Uterus (tissue), 4 donors: Measurements from ENCODE around the gene CREB1. TPM values are rescaled to one million over a fixed set of nuclear protein-coding genes. Genes with fewer than 3 reads are reported as not detected.
"Not testable (repeated sequence)": the region's sequence is repeated elsewhere in the genome, so short reads cannot be mapped to it uniquely, and the experiment has no call there.

Experiments
- DNase-seq, 2 donors: peaks; one replicate each; pipeline ENCODE4 v3.0.0-alpha.2; 2019 to 2020
- H3K27ac ChIP-seq, 2 donors: fragments of 200-600 bp; sonication (generic); 1 replicate in 1 of 2; 2 replicates in 1 of 2; pipeline ENCODE4 v1.5.1; 2016 to 2018
- H3K27me3 ChIP-seq, 2 donors: fragments of 200-600 bp; sonication (generic); one replicate each; pipeline ENCODE4 v1.5.1; 2018 to 2019; ENCODE audit warnings: control low read depth in 1 of 2
- H3K36me3 ChIP-seq, 2 donors: fragments of 200-600 bp; sonication (generic); one replicate each; pipeline ENCODE4 v1.5.1; 2019; ENCODE audit warnings: control low read depth in 1 of 2
- H3K4me1 ChIP-seq, 2 donors: fragments of 200-600 bp; sonication (generic); one replicate each; pipeline ENCODE4 v1.5.1; 2018 to 2019; ENCODE audit warnings: control low read depth in 1 of 2
- H3K4me3 ChIP-seq, 2 donors: fragments of 200-600 bp; sonication (generic); 1 replicate in 1 of 2; 2 replicates in 1 of 2; pipeline ENCODE4 v1.5.1; 2018 to 2019; ENCODE audit warnings: mild to moderate bottlenecking in 1 of 2
- H3K9me3 ChIP-seq, 2 donors: fragments of 200-600 bp; sonication (generic); one replicate each; pipeline ENCODE4 v1.5.1; 2019; ENCODE audit warnings: control low read depth in 1 of 2
- POLR2A ChIP-seq, 2 donors: fragments of 450-650 bp; IDR thresholded peaks; one replicate each; pipeline ENCODE4 v1.6.1; 2016; ENCODE audit warnings: antibody characterized with exemption in 2 of 2, mild to moderate bottlenecking in 1 of 2, moderate library complexity in 1 of 2
- intact Hi-C: fragments of 100-400 bp; cut with DNase I; formaldehyde crosslinking; loops from one replicate; pipeline ENCODE4 v1.15.1; 2023; ENCODE audit warnings: low total_unique reads
- total RNA-seq, 4 donors: library from RNA; depleted of rRNA in 3 of 4; stranded (reverse); fragments of >200 nt in 3 of 4; gene quantifications; one replicate each; pipeline versions ENCODE4 v1.1.0 to v1.2.4, GENCODE V29; 2014 to 2023
- TF ChIP-seq, protein P1 (sequence below), 4 experiments: fragments of 200-600 bp in 2 of 4; fragments of 450-650 bp in 2 of 4; sonication (generic) in 2 of 4; IDR thresholded peaks; one replicate each; pipeline ENCODE4 v1.5.1; 2016 to 2019; ENCODE audit warnings: antibody characterized with exemption in 4 of 4, mild to moderate bottlenecking in 2 of 4, moderate library complexity in 1 of 4
- donor health status: DM: yes; HTN: yes; CAD: no.

CREB1 gene
- total RNA-seq, 4 donors from 2014 or later = 36.5 to 96.5 (median 71.7) TPM

DNA sequence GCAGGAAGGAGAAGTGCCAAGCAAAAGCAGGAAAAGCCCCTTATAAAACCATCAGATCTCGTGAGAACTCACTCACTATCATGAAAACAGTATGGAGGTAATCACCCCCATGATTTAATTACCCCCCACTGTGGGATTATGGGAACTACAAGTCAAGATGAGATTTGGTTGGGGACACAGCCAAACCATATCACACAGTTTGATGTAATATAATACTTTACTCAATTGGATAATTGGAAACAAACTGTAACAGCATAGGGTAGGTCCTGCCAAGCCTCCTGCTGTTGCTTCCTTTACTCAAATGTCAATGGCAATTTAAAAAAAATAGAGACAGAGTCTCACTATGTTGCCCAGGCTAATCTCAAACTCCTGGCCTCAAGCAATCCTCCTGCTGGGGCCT, 110.9 kb downstream of the CREB1 start:
- intact Hi-C loops = no loop called here
- no peaks in the 10 kb centered on the region for H3K27me3 ChIP-seq
- H3K9me3 ChIP-seq = no peaks in the 10 kb centered on the region
- no peak overlapping the region for H3K4me3 ChIP-seq
- H3K36me3 ChIP-seq = no peaks in the 10 kb centered on the region
- no peak for DNase-seq
- TF ChIP-seq, protein P1, sequence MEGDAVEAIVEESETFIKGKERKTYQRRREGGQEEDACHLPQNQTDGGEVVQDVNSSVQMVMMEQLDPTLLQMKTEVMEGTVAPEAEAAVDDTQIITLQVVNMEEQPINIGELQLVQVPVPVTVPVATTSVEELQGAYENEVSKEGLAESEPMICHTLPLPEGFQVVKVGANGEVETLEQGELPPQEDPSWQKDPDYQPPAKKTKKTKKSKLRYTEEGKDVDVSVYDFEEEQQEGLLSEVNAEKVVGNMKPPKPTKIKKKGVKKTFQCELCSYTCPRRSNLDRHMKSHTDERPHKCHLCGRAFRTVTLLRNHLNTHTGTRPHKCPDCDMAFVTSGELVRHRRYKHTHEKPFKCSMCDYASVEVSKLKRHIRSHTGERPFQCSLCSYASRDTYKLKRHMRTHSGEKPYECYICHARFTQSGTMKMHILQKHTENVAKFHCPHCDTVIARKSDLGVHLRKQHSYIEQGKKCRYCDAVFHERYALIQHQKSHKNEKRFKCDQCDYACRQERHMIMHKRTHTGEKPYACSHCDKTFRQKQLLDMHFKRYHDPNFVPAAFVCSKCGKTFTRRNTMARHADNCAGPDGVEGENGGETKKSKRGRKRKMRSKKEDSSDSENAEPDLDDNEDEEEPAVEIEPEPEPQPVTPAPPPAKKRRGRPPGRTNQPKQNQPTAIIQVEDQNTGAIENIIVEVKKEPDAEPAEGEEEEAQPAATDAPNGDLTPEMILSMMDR (IDR thresholded peaks at IDR 0.05) = no peak
- TF ChIP-seq POLR2A (IDR thresholded peaks at IDR 0.05) = no peak
- H3K4me1 ChIP-seq = no peaks in the 10 kb centered on the region
- H3K27ac ChIP-seq = no peak overlapping the region

DNA sequence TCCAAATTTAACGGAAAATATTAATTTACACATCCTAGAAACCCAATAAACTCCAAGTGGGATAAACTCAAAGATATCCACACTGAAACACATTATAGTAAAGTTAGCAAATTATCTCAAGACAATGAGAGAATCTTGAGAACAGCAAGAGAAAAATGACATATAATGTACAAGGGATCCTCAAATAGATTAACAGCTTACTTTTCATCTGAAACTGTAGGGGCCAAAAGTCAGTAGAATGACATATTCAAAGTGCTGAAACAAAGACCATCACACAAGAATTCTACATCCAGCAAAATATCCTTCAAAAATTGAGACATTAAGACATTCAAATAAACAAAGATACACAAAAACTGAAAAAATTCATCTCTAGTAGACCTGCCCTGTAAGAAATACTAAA, 114.1 kb downstream of the CREB1 start:
- no peak for DNase-seq
- H3K27me3 ChIP-seq = no peaks in the 10 kb centered on the region
- intact Hi-C loops = no loop called here
- TF ChIP-seq, protein P1 (IDR thresholded peaks at IDR 0.05) = no peak
- TF ChIP-seq POLR2A (IDR thresholded peaks at IDR 0.05) = no peak
- H3K9me3 ChIP-seq = no peaks in the 10 kb centered on the region
- no peak overlapping the region for H3K4me3 ChIP-seq
- H3K4me1 ChIP-seq = no peaks in the 10 kb centered on the region
- H3K27ac ChIP-seq = no peak overlapping the region
- H3K36me3 ChIP-seq = no peaks in the 10 kb centered on the region

DNA sequence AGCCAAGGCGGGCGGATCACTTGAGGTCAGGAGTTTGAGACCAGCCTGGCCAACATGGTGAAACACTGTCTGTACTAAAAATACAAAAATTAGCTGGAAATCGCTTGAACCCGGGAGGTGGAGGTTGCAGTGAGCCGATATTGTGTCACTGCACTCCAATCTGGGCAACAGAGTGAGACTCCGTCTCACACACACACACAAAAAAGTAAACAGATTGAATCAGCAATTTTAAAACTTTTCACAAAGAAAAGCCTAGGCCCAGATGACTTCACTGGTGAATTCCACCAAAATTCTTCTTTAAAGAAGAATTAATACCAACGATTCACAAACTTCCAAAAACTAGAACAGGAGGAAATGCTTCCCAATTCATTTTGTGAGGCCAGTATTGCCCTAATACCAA, 116.8 kb downstream of the CREB1 start:
- H3K4me3 ChIP-seq, intact Hi-C loops, DNase-seq, H3K27me3 ChIP-seq, H3K27ac ChIP-seq, H3K36me3 ChIP-seq, H3K9me3 ChIP-seq, H3K4me1 ChIP-seq: not testable (repeated sequence)

Other genes starting within 250 kb of the CREB1 start
- gene METTL21A, start 95.4 kb downstream of the CREB1 start, total RNA-seq = 10 to 100 TPM in 2 of 4 donors, 1 to 10 TPM in 1, under 1 TPM in 1; 0.77 to 32.3 (median 11.6) TPM
- gene CCNYL1, start 181.7 kb downstream of the CREB1 start, total RNA-seq = 10 to 100 TPM in 3 of 4 donors, 1 to 10 TPM in 1; 4.1 to 32.6 (median 15.7) TPM
- 1 to 10 TPM; 3.8 to 8.1 (median 6.6) TPM for gene FZD5, start 239.9 kb downstream of the CREB1 start, total RNA-seq